Gastrocnemius medialis (tissue), 4 donors: ENCODE measurements around the gene RHCE. TPM values are rescaled to one million over a fixed set of nuclear protein-coding genes. Genes with fewer than 3 reads are reported as not detected.
"Not testable (repeated sequence)": the region's sequence is repeated elsewhere in the genome, so short reads cannot be mapped to it uniquely, and the experiment has no call there.

Experiments
- ATAC-seq, 2 donors: fragments of 150-250 bp; one replicate each; pipeline ENCODE4 v1.9.1; 2016
- DNase-seq, 2 donors: peaks; one replicate each; pipeline ENCODE4 v3.0.0-alpha.2; 2019
- H3K27ac ChIP-seq, 4 donors: fragments of 200-600 bp; sonication (generic); 1 replicate in 1 of 4; 2 replicates in 3 of 4; pipeline ENCODE4 v1.5.1; 2016 to 2018; ENCODE audit warnings: mild to moderate bottlenecking in 2 of 4, moderate library complexity in 1 of 4
- H3K27me3 ChIP-seq, 3 donors: fragments of 200-600 bp; sonication (generic) in 2 of 3; 1 replicate in 1 of 3; 2 replicates in 2 of 3; pipeline versions ENCODE4 v1.5.1 to v1.6.0; 2016 to 2019; ENCODE audit warnings: mild to moderate bottlenecking in 1 of 3, moderate library complexity in 1 of 3
- H3K36me3 ChIP-seq, 2 donors: fragments of 200-600 bp; sonication (generic) in 1 of 2; one replicate each; pipeline ENCODE4 v1.5.1; 2017 to 2018
- H3K4me1 ChIP-seq, 2 donors: fragments of 200-600 bp; sonication (generic) in 1 of 2; one replicate each; pipeline ENCODE4 v1.5.1; 2016 to 2017; ENCODE audit warnings: mild to moderate bottlenecking in 2 of 2
- H3K4me3 ChIP-seq, 4 donors: fragments of 200-600 bp; sonication (generic) in 3 of 4; 1 replicate in 1 of 4; 2 replicates in 3 of 4; pipeline ENCODE4 v1.5.1; 2016 to 2019; ENCODE audit warnings: mild to moderate bottlenecking in 2 of 4
- H3K9me3 ChIP-seq, 3 donors: fragments of 200-600 bp; sonication (generic) in 2 of 3; 1 replicate in 1 of 3; 2 replicates in 2 of 3; pipeline ENCODE4 v1.5.1; 2016 to 2019
- CTCF ChIP-seq, 5 experiments: fragments of 450-650 bp in 3 of 5; fragments of 200-600 bp in 2 of 5; sonication (generic) in 2 of 5; IDR thresholded peaks in 4 of 5; conservative IDR thresholded peaks in 1 of 5; 1 replicate in 4 of 5; 2 replicates in 1 of 5; pipeline ENCODE4 v1.5.1; 2016 to 2019; ENCODE audit warnings: antibody characterized with exemption in 5 of 5, mild to moderate bottlenecking in 3 of 5, moderate library complexity in 3 of 5
- in situ Hi-C, 4 donors: fragments of 200-750 bp; cut with MboI; loops; one replicate each; pipeline versions ENCODE4 v1.15.0 to v1.8.0; 2017; ENCODE audit warnings: low sequenced_read_pairs in 4 of 4
- intact Hi-C: fragments of 100-400 bp; cut with DNase I; formaldehyde crosslinking; loops from one replicate; pipeline ENCODE4 v1.15.1; 2023; ENCODE audit warnings: low total_unique reads
- total RNA-seq, 4 donors: library from RNA; depleted of rRNA; stranded (reverse); fragments of >200 nt; gene quantifications; one replicate each; pipeline versions ENCODE4 v1.1.0 to v1.2.3, GENCODE V29; 2016

The RHCE gene
- total RNA-seq, 4 donors from 2014 or later: 1.0 to 2.4 TPM; not detected in 2

- intact Hi-C loops: no loop called here
- TF ChIP-seq CTCF (IDR thresholded peaks at IDR 0.05 in 4 of 5, conservative IDR thresholded peaks at IDR 0.05 in 1 of 5): no peak
- H3K9me3 ChIP-seq: no peaks in the 10 kb centered on the region
- no peak overlapping the region for H3K27ac ChIP-seq
- H3K36me3 ChIP-seq: no peaks in the 10 kb centered on the region
- no peak overlapping the region for H3K4me3 ChIP-seq
- in situ Hi-C loops: no loop called here
- H3K27me3 ChIP-seq: no peaks in the 10 kb centered on the region
- peaks cover 3 to 6% of the 10 kb centered on the region in 2 donors for H3K4me1 ChIP-seq
- DNase-seq (no peak), ATAC-seq (no peak)
Observed at GRCh38 chr1:25425098-25426085, 4.8 kb upstream of the RHCE start.

GRCh38 chr1:25423206-25423605 is 2.6 kb upstream of the RHCE start:
- H3K27ac ChIP-seq, DNase-seq, H3K27me3 ChIP-seq, H3K36me3 ChIP-seq, H3K4me3 ChIP-seq, H3K4me1 ChIP-seq, in situ Hi-C loops, intact Hi-C loops, H3K9me3 ChIP-seq: not testable (repeated sequence)
- ATAC-seq: peak in 1 of 2 donors; percentile 27

- in situ Hi-C loops, H3K9me3 ChIP-seq, H3K27ac ChIP-seq, H3K4me1 ChIP-seq, H3K4me3 ChIP-seq, H3K27me3 ChIP-seq, ATAC-seq, DNase-seq, H3K36me3 ChIP-seq, intact Hi-C loops: not testable (repeated sequence)
Observed at GRCh38 chr1:25419339-25419738, 1.3 kb downstream of the RHCE start.

- H3K9me3 ChIP-seq, H3K36me3 ChIP-seq, ATAC-seq, intact Hi-C loops, in situ Hi-C loops, H3K27ac ChIP-seq, H3K4me1 ChIP-seq, DNase-seq, H3K4me3 ChIP-seq, H3K27me3 ChIP-seq: not testable (repeated sequence)
Observed at GRCh38 chr1:25417280-25417679, 3.3 kb downstream of the RHCE start.

GRCh38 chr1:25414578-25414977 is 6.0 kb downstream of the RHCE start:
- in situ Hi-C loops, ATAC-seq, H3K36me3 ChIP-seq, H3K27me3 ChIP-seq, intact Hi-C loops, H3K9me3 ChIP-seq, H3K27ac ChIP-seq, DNase-seq, H3K4me3 ChIP-seq, H3K4me1 ChIP-seq: not testable (repeated sequence)

- H3K36me3 ChIP-seq, H3K27ac ChIP-seq, intact Hi-C loops, DNase-seq, H3K9me3 ChIP-seq, H3K4me3 ChIP-seq, H3K27me3 ChIP-seq, H3K4me1 ChIP-seq, ATAC-seq, in situ Hi-C loops: not testable (repeated sequence)
Observed at GRCh38 chr1:25414157-25414556, 6.5 kb downstream of the RHCE start.

GRCh38 chr1:25412872-25413623 is 7.6 kb downstream of the RHCE start:
- in situ Hi-C loops, DNase-seq: not testable (repeated sequence)

GRCh38 chr1:25409641-25410427 is 10.8 kb downstream of the RHCE start:
- H3K27ac ChIP-seq, H3K36me3 ChIP-seq, DNase-seq, H3K4me1 ChIP-seq, H3K4me3 ChIP-seq, H3K27me3 ChIP-seq, ATAC-seq, H3K9me3 ChIP-seq: not testable (repeated sequence)
- in situ Hi-C loops (loop anchor here in 3 of 4 donors (10.0 kb wide), 2 partner anchors 115 to 125 kb away; no protein-coding TSS in a partner anchor), intact Hi-C loops (loop anchor here (5.0 kb wide), 1 partner anchor 123 kb away; no protein-coding TSS in a partner anchor)

More at GRCh38 chr1:25412872-25413623, 7.6 kb downstream of the RHCE start:
- H3K9me3 ChIP-seq, H3K4me3 ChIP-seq, H3K27me3 ChIP-seq, H3K4me1 ChIP-seq, intact Hi-C loops, H3K36me3 ChIP-seq, ATAC-seq, H3K27ac ChIP-seq: not testable (repeated sequence)

- intact Hi-C loops: loop anchor here (5.0 kb wide), 1 partner anchor 119 kb away; no protein-coding TSS in a partner anchor
- not testable (repeated sequence) for H3K27ac ChIP-seq, ATAC-seq, H3K27me3 ChIP-seq, H3K36me3 ChIP-seq, H3K4me3 ChIP-seq, H3K4me1 ChIP-seq, DNase-seq, H3K9me3 ChIP-seq
- in situ Hi-C loops: loop anchor here in 3 of 4 donors (10.0 kb wide), 2 partner anchors 119 to 121 kb away; no protein-coding TSS in a partner anchor
Observed at GRCh38 chr1:25405731-25406305, 14.8 kb downstream of the RHCE start.
